HL-60/S4 treated with retinoic acid at 250 ng/mL for 4 days and 3 days (cell line): ENCODE measurements around the gene COL1A1.

Source experiments
- in situ Hi-C: fragments of 300-500 bp; cut with MboI; formaldehyde crosslinking; loops from 2 replicates; pipeline ENCODE4 v1.7.0; 2022; ENCODE audit warnings: low sequenced_read_pairs

The COL1A1 gene

GRCh38 chr17:50200457-50201275 lies 765 bp downstream of the COL1A1 start:
- in situ Hi-C loops, result loop anchor here (10.0 kb wide), 1 partner anchor 84 kb away; no protein-coding TSS in a partner anchor

- in situ Hi-C loops, result loop anchor here (10.0 kb wide), 1 partner anchor 85 kb away; no protein-coding TSS in a partner anchor
Observed at GRCh38 chr17:50199803-50200456, 1.5 kb downstream of the COL1A1 start.

- in situ Hi-C loops, result no loop called here
Observed at GRCh38 chr17:50199211-50199802, 2.1 kb downstream of the COL1A1 start.

- in situ Hi-C loops, result no loop called here
Observed at GRCh38 chr17:50198026-50198669, 3.3 kb downstream of the COL1A1 start.

- in situ Hi-C loops, result no loop called here
Observed at GRCh38 chr17:50196826-50197225, 4.6 kb downstream of the COL1A1 start.

GRCh38 chr17:50196036-50196435 lies 5.4 kb downstream of the COL1A1 start:
- in situ Hi-C loops, result no loop called here

GRCh38 chr17:50194934-50195865 lies 6.2 kb downstream of the COL1A1 start:
- in situ Hi-C loops, result no loop called here

- in situ Hi-C loops, result no loop called here
Observed at GRCh38 chr17:50194140-50194933, 7.1 kb downstream of the COL1A1 start.

GRCh38 chr17:50192618-50193291 lies 8.7 kb downstream of the COL1A1 start:
- in situ Hi-C loops, result no loop called here

GRCh38 chr17:50192144-50192617 lies 9.2 kb downstream of the COL1A1 start:
- in situ Hi-C loops, result no loop called here

GRCh38 chr17:50191359-50192143 lies 9.9 kb downstream of the COL1A1 start:
- in situ Hi-C loops, result no loop called here

GRCh38 chr17:50190603-50191358 lies 10.7 kb downstream of the COL1A1 start:
- in situ Hi-C loops, result no loop called here

- in situ Hi-C loops, result no loop called here
Observed at GRCh38 chr17:50190293-50190602, 11.2 kb downstream of the COL1A1 start.

- in situ Hi-C loops, result no loop called here
Observed at GRCh38 chr17:50189550-50190292, 11.7 kb downstream of the COL1A1 start.

- in situ Hi-C loops, result no loop called here
Observed at GRCh38 chr17:50188921-50189549, 12.4 kb downstream of the COL1A1 start.

- in situ Hi-C loops, result no loop called here
Observed at GRCh38 chr17:50188531-50188920, 12.9 kb downstream of the COL1A1 start.
